HEK293T (cell line): Measurements from ENCODE around the gene ACLY.
A peak's percentile ranks its signal among the peaks of the same experiment; 100 is the strongest.

Experiments
- CTCF ChIA-PET: fragments of 350-600 bp; formaldehyde crosslinking; extraction: SDS; loops from one replicate; lab custom pipeline; 2021; ENCODE audit warnings: antibody characterized with exemption, inconsistent platforms; lab: Yijun Ruan, JAX
- POLR2A ChIA-PET: fragments of 350-600 bp; formaldehyde crosslinking; extraction: SDS; loops from one replicate; lab custom pipeline; 2020; ENCODE audit warnings: antibody characterized with exemption, inconsistent platforms; lab: Yijun Ruan, JAX
- DNase-seq: peaks from one replicate; pipeline ENCODE4 v3.0.0; 2012; ENCODE audit warnings: mixed read lengths; ENCODE audit errors: extremely low spot score
- ARNT ChIP-seq: fragments of 450-650 bp; IDR thresholded peaks from 2 replicates; pipeline ENCODE4 v1.6.1; 2017; ENCODE audit warnings: mild to moderate bottlenecking
- BHLHE40 ChIP-seq: fragments of 450-650 bp; IDR thresholded peaks from 2 replicates; pipeline ENCODE4 v1.6.1; 2016; ENCODE audit warnings: mild to moderate bottlenecking, moderate library complexity, borderline replicate concordance
- CTBP1 ChIP-seq: fragments of 450-650 bp; IDR thresholded peaks from 2 replicates; pipeline ENCODE4 v1.6.1; 2016; ENCODE audit warnings: borderline replicate concordance
- ELF4 ChIP-seq: fragments of 450-650 bp; IDR thresholded peaks from 2 replicates; pipeline ENCODE4 v1.6.1; 2017; ENCODE audit warnings: antibody characterized with exemption
- FOXA1 ChIP-seq: fragments of 450-650 bp; IDR thresholded peaks from 2 replicates; pipeline ENCODE4 v1.6.1; 2016; ENCODE audit warnings: mild to moderate bottlenecking
- FOXK2 ChIP-seq: fragments of 450-650 bp; IDR thresholded peaks from 2 replicates; pipeline ENCODE4 v1.6.1; 2016; ENCODE audit warnings: mild to moderate bottlenecking
- FOXM1 ChIP-seq: fragments of 450-650 bp; IDR thresholded peaks from 2 replicates; pipeline ENCODE4 v1.6.1; 2017; ENCODE audit warnings: mild to moderate bottlenecking, borderline replicate concordance
- HDGF ChIP-seq: fragments of 450-650 bp; IDR thresholded peaks from 2 replicates; pipeline ENCODE4 v1.6.1; 2017; ENCODE audit warnings: antibody characterized with exemption, borderline replicate concordance
- L3MBTL2 ChIP-seq: fragments of 450-650 bp; conservative IDR thresholded peaks from 2 replicates; pipeline ENCODE4 v1.6.1; 2016; ENCODE audit warnings: mild to moderate bottlenecking
- LEF1 ChIP-seq: fragments of 450-650 bp; IDR thresholded peaks from 2 replicates; pipeline ENCODE4 v1.6.1; 2017; ENCODE audit warnings: mild to moderate bottlenecking, borderline replicate concordance
- NFRKB ChIP-seq: fragments of 450-650 bp; IDR thresholded peaks from 2 replicates; pipeline ENCODE4 v1.6.1; 2016; ENCODE audit warnings: mild to moderate bottlenecking, moderate library complexity
- PKNOX1 ChIP-seq: fragments of 450-650 bp; IDR thresholded peaks from 2 replicates; pipeline ENCODE4 v1.6.1; 2016
- SP1 ChIP-seq: fragments of 450-650 bp; IDR thresholded peaks from 2 replicates; pipeline ENCODE4 v1.6.1; 2017
- SUZ12 ChIP-seq: fragments of 450-650 bp; IDR thresholded peaks from 2 replicates; pipeline ENCODE4 v1.6.1; 2016; ENCODE audit warnings: mild to moderate bottlenecking
- TARDBP ChIP-seq: fragments of 450-650 bp; IDR thresholded peaks from 2 replicates; pipeline ENCODE4 v1.6.1; 2016
- ZNF384 ChIP-seq: fragments of 450-650 bp; IDR thresholded peaks from 2 replicates; pipeline ENCODE4 v1.6.1; 2016

Gene ACLY

GRCh38 chr17:41871789-41872188, 47.0 kb downstream of the ACLY start:
- POLR2A ChIA-PET, result no interaction called here
- CTCF ChIA-PET, result no interaction called here
- TF ChIP-seq PKNOX1, result no peak
- TF ChIP-seq LEF1, result no peak
- no peak for TF ChIP-seq BHLHE40
- TF ChIP-seq CTBP1, result no peak
- no peak for TF ChIP-seq SP1
- TF ChIP-seq FOXA1, result no peak
- TF ChIP-seq ELF4, result no peak
- TF ChIP-seq FOXK2, result no peak
- no peak for TF ChIP-seq ZNF384
- no peak for TF ChIP-seq SUZ12
- no peak for TF ChIP-seq HDGF
- no peak for TF ChIP-seq ARNT
- DNase-seq, result no peak

- CTCF ChIA-PET, result interaction anchor here (0.5 kb wide), 1 partner anchor 88 kb away, joined by 3 read pairs; no protein-coding TSS in a partner anchor
Observed at GRCh38 chr17:41870627-41871026, 48.1 kb downstream of the ACLY start.

DNA sequence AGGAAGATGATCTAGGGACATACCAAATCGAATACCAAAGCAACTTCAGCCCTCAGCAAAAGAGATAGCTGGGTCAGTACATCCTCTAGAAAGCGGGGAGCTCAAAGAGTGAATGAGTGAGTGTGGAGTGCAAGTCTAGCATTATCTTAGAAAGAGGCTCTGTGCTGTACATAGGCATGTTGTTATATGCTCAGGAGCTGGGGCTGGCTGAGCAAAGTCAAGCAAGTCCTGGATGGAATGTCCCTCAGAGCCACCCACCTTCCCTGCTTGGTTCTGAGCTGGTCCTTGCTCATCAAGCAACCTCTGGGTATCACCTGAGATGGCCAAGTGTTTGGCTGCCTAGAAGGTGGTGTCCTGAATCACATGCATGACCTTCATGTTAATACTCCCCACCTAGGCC, 48.7 kb downstream of the ACLY start:
- ChIA-PET POLR2A (interaction anchor here (0.8 to 1.6 kb wide), 2 partner anchors 48 to 182 kb away, joined by 3 to 9 read pairs; partner anchors contain the start of gene EIF1), CTCF (interaction anchor here (0.5 kb wide), 1 partner anchor 88 kb away, joined by 3 read pairs; no protein-coding TSS in a partner anchor)
- TF ChIP-seq NFRKB (no peak), FOXM1 (no peak), ELF4 (no peak), SP1 (no peak), FOXK2 (no peak), BHLHE40 (no peak), FOXA1 (no peak), SUZ12 (no peak), L3MBTL2 (no peak), PKNOX1 (no peak), TARDBP (no peak), LEF1 (no peak), CTBP1 (no peak)

More at GRCh38 chr17:41870627-41871026, 48.1 kb downstream of the ACLY start:
- POLR2A ChIA-PET, result interaction anchor here (0.8 to 1.6 kb wide), 2 partner anchors 47 to 182 kb away, joined by 3 to 9 read pairs; partner anchors contain the start of gene EIF1
- no peak for DNase-seq
- TF ChIP-seq L3MBTL2 (no peak), SUZ12 (no peak), FOXK2 (no peak), NFRKB (no peak), ELF4 (no peak), FOXA1 (no peak)

GRCh38 chr17:41869426-41869825, 49.3 kb downstream of the ACLY start:
- DNase-seq, result no peak
- ChIA-PET POLR2A (interaction anchor here (1.6 kb wide), 1 partner anchor 181 kb away, joined by 9 read pairs; the partner anchor contains the start of gene EIF1), CTCF (no interaction called here)
- no peak for TF ChIP-seq FOXA1
- no peak for TF ChIP-seq ZNF384
- TF ChIP-seq CTBP1, result no peak
- no peak for TF ChIP-seq SUZ12
- TF ChIP-seq TARDBP, result no peak
- TF ChIP-seq ARNT, result no peak
- TF ChIP-seq SP1, result no peak
- no peak for TF ChIP-seq L3MBTL2

More for the DNA sequence above, 48.7 kb downstream of the ACLY start:
- DNase-seq, result no peak

DNA sequence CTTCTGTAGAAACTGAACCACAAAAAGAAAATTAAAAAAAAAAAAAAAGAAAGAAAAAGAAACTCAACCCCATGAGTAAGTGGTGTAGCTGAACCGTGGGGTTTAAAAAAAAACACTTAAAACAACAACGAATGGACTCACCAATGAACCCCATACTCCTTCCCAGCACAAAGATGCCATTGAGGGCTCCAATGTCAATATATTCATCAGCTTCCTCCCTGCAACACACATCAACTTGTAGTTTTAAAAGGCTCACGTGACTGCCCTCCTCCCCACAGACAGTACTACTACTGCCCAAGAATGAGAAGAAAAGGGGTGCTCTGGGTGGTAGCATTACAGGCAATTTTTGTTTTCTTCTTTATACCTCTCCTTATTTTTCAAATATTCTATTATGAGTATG, 50.2 kb downstream of the ACLY start:
- CTCF ChIA-PET, result no interaction called here
- DNase-seq, result no peak
- TF ChIP-seq BHLHE40 (no peak), ELF4 (no peak), LEF1 (no peak), FOXA1 (no peak), L3MBTL2 (no peak), FOXM1 (no peak)
- POLR2A ChIA-PET, result no interaction called here

DNA sequence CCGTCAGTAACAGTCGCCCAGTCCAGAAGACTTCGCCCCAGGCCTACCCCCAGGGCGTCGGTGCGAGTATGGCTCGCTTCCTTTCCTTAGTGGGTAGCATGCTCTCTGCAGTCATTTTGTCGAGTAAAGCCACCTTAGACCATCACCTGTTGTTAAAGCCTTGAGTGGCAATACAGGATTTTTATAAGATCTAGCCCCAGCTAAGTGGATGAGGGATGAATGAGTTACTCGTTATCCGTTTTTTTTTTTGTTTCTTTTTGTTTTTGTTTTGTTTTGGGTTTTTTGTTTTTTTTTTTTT, 53.2 kb downstream of the ACLY start:
- CTCF ChIA-PET, result interaction anchor here (1.1 kb wide), 1 partner anchor 160 kb away, joined by 3 read pairs; no protein-coding TSS in a partner anchor
- TF ChIP-seq NFRKB, result no peak
- TF ChIP-seq FOXA1, result no peak
- peak; percentile 46 for TF ChIP-seq L3MBTL2
- no peak for TF ChIP-seq CTBP1
- TF ChIP-seq TARDBP, result no peak
- TF ChIP-seq ZNF384, result peak; percentile 42; the same call in 1 of the 2 replicates
- TF ChIP-seq PKNOX1, result no peak; the same call in 1 of the 2 replicates
- no peak for TF ChIP-seq ELF4
- no peak for TF ChIP-seq FOXK2
- TF ChIP-seq BHLHE40, result no peak
- no peak for TF ChIP-seq HDGF
- DNase-seq, result no peak
- POLR2A ChIA-PET, result interaction anchor here (0.9 to 3.9 kb wide), 21 partner anchors 8 to 177 kb away, joined by 3 to 36 read pairs (median 5); partner anchors contain the start of genes DNAJC7, EIF1, FKBP10 and NT5C3B
